C4-2B (cell line): Measurements from ENCODE around the gene CORO1A.
"Not testable (repeated sequence)": the region's sequence is repeated elsewhere in the genome, so short reads cannot be mapped to it uniquely, and the experiment has no call there.

ENCODE experiments used
- CTCF ChIP-seq: fragments of 450-650 bp; conservative IDR thresholded peaks from 2 replicates; pipeline ENCODE4 v1.5.1; 2017; ENCODE audit warnings: mild to moderate bottlenecking
- ZFX ChIP-seq: fragments of 450-650 bp; IDR thresholded peaks from 2 replicates; pipeline ENCODE4 v1.6.1; 2017

DNA sequence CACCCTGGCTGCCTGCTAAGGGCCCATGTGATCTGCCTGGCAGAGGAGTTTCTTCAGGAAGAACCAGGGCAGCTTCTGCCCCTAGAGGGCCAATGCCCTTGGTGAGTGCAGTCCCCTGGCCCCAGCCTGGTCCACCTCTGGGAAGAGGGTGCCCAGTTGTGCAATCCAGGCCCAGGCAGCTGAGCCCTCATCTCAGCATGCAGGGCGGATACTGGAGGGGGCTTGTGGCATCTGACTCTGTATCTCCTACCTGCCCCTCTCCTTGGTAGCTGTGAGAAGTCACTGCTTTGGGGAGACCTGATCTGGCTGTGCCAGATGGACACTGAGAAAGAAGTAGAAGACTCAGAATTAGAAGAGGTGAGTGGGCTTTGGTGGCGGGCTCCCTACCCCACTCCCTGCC, 13.6 kb downstream of the CORO1A start:
- TF ChIP-seq CTCF, ZFX: not testable (repeated sequence)
